NCI-H2029 treated with DMSO at 0.1 percent for 48 hours (cell line): ENCODE measurements around the gene KRT85.
"Not testable (repeated sequence)": the region's sequence is repeated elsewhere in the genome, so short reads cannot be mapped to it uniquely, and the experiment has no call there.

ENCODE experiments used
- DNase-seq: peaks from one replicate; lab custom pipeline; 2025; lab: John Stamatoyannopoulos, UW

Gene KRT85

GRCh38 chr12:52347551-52348510 lies 19.4 kb downstream of the KRT85 start:
- DNase-seq = no peak

- DNase-seq = no peak
Measured at GRCh38 chr12:52347016-52347415, 20.3 kb downstream of the KRT85 start.

GRCh38 chr12:52346593-52346992 lies 20.7 kb downstream of the KRT85 start:
- no peak for DNase-seq

GRCh38 chr12:52345041-52345440 lies 22.2 kb downstream of the KRT85 start:
- not testable (repeated sequence) for DNase-seq

- DNase-seq = no peak
Measured at GRCh38 chr12:52344111-52344510, 23.2 kb downstream of the KRT85 start.

GRCh38 chr12:52343550-52343949 lies 23.7 kb downstream of the KRT85 start:
- DNase-seq = no peak

- DNase-seq = no peak
Measured at GRCh38 chr12:52342781-52343490, 24.3 kb downstream of the KRT85 start.

- no peak for DNase-seq
Measured at GRCh38 chr12:52341066-52341580, 26.2 kb downstream of the KRT85 start.

- DNase-seq = no peak
Measured at GRCh38 chr12:52338241-52338960, 28.9 kb downstream of the KRT85 start.

- no peak for DNase-seq
Measured at GRCh38 chr12:52337054-52337453, 30.2 kb downstream of the KRT85 start.

- DNase-seq = no peak
Measured at GRCh38 chr12:52336641-52337040, 30.6 kb downstream of the KRT85 start.

- DNase-seq = peak; percentile 95
Measured at GRCh38 chr12:52335598-52336262, 31.6 kb downstream of the KRT85 start.

GRCh38 chr12:52334185-52334584 lies 33.1 kb downstream of the KRT85 start:
- DNase-seq = no peak

GRCh38 chr12:52333321-52333720 lies 34.0 kb downstream of the KRT85 start:
- DNase-seq = no peak

- DNase-seq = no peak
Measured at GRCh38 chr12:52332381-52332780, 34.9 kb downstream of the KRT85 start.

GRCh38 chr12:52331833-52332232 lies 35.4 kb downstream of the KRT85 start:
- DNase-seq = no peak

- no peak for DNase-seq
Measured at GRCh38 chr12:52331039-52331438, 36.2 kb downstream of the KRT85 start.

GRCh38 chr12:52327830-52328500 lies 39.3 kb downstream of the KRT85 start:
- DNase-seq = no peak

GRCh38 chr12:52327052-52327829 lies 40.0 kb downstream of the KRT85 start:
- peak; percentile 92 for DNase-seq

- DNase-seq = no peak
Measured at GRCh38 chr12:52324153-52324444, 43.2 kb downstream of the KRT85 start.
